GM18520 (cell line): ENCODE results near the gene KCNJ9.
"Not testable (repeated sequence)": the region's sequence is repeated elsewhere in the genome, so short reads cannot be mapped to it uniquely, and the experiment has no call there.

ENCODE experiments used
- ATAC-seq: cut with Tn5 transposase; IDR thresholded peaks from one replicate; pipeline ENCODE4 v1.9.1; 2021; ENCODE audit not compliant: unreplicated experiment

KCNJ9 gene

DNA sequence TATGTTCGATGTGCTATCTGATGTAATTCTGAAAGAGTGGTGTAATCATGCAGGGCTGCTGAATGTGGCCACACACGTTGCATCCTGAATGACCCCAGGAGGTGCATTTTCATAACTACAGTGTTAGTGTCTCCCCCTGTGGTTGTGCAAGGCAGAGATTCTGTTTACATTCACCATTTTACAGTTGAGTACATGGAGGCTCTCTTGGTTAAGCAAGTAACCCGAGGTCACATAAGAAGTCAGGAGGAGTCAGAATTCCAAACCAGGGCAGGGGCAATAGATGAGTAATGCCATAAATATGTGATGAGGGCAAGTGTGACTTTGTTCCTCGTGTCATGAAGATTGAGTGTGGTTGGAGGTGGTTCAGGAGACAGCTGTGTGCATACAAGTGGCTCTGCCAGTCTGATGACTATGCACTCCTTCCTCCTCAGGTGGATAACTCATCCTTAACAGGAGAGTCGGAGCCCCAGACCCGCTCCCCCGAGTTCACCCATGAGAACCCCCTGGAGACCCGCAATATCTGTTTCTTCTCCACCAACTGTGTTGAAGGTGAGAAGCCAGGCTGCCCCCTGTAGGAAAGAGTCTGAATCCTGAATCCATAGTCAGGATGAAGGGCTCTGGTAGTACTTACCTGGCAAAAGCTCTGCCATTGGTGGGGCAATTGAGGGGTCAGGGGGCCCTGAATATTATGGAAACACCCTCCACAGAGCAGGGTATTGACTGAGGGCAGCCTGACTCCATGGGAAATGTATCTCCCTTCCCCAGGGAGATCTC lies 43.6 kb downstream of the KCNJ9 start:
- ATAC-seq, result no peak

DNA sequence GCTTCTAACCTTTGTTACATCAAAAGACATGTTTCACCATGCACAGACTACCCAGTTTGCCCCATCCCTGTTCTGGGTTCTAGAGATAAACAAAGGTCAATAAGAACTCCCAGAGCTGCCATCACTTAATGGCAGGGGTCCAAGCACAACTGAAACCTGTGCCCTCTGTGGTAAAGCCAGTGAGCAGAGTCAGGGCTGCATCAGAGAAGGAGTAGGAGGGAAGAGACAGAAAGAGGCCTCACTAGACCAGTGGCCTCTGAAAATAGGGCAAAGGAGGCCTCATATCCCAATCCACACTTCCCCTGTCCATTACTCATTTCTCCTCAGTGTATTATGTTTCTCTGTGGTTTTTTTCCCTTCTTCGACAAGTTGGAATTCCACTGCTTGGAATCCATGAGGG lies 44.4 kb downstream of the KCNJ9 start:
- no peak for ATAC-seq

DNA sequence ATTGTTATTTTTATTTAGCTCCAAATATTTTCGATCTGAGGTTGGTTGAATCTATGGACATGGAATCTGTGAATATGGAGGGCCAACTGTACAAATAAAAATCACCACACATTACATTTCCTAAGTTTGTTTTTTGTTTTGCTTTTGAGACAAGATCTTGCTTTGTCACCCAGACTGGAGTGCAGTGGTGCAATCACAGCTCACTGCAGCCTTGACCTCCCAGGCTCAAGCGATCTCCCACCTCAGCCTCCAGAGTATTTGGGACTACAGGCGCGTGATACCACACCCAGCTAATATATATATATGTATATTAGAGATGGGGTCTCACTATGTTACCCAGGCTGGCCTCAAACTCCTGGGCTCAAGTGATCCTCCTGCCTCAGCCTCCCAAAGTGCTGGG lies 45.0 kb downstream of the KCNJ9 start:
- not testable (repeated sequence) for ATAC-seq

DNA sequence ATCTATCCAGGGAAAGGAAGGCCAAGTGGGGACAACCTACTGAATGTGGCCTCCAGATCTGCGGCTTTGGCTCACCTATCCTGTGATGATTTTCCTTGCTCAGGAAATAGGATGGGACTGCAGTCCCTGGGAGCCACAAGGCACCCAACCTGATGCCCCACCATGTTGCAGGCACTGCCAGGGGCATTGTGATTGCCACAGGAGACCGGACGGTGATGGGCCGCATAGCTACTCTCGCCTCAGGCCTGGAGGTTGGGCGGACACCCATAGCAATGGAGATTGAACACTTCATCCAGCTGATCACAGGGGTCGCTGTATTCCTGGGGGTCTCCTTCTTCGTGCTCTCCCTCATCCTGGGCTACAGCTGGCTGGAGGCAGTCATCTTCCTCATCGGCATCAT lies 46.0 kb downstream of the KCNJ9 start:
- ATAC-seq, result no peak

DNA sequence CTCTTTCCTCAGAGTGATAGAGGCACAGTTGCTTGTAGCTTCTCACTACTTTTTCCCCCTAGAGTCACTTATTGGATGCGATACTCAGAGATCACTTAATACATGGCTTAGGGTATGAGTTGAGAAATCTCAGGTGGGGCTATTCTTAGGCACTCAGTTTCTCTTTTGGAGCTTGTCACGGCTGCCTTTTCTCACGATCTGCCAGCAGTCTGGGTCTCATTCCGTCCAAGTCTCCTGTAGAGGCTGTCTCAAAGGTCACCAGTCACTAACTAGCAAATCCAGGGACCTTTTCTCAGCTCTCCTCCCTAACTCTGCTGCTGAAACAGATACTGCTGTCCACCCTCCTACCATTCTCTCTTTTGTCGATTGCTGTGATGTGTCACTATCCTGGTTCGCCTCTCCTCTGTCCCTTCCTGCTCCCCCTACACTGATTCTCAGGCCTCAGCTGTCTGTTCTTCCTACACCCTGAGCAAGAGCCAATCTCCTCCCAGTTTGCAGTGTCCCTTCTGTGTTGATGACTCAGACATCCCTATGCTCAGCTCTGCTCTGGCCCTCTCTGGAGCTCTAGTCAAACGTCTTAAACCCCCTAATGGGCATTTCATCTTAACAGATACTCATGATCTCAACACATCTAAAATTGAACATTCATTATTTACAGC lies 46.7 kb downstream of the KCNJ9 start:
- ATAC-seq, result no peak

DNA sequence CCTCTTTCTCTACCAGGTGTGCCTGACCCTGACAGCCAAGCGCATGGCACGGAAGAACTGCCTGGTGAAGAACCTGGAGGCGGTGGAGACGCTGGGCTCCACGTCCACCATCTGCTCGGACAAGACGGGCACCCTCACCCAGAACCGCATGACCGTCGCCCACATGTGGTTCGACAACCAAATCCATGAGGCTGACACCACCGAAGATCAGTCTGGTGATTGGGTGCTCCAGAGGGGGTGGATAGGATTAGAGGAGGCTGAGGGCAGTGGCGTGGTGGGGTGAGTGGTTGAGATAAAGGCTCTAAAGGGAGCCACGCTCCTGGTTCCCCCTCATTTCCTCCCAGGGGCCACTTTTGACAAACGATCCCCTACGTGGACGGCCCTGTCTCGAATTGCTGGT lies 47.3 kb downstream of the KCNJ9 start:
- ATAC-seq, result no peak

DNA sequence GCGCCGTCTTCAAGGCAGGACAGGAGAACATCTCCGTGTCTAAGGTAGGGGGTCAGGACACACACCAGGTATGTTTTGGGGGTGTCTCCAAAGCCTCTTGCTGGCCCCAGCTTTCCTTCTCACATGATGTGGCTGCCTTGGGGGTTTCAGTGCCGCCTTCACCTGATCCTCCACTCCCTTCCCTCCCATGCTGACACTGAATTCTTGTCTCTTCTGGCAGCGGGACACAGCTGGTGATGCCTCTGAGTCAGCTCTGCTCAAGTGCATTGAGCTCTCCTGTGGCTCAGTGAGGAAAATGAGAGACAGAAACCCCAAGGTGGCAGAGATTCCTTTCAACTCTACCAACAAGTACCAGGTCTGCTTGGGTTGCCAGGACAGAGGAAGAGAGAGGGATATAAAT lies 47.7 kb downstream of the KCNJ9 start:
- ATAC-seq, result no peak

DNA sequence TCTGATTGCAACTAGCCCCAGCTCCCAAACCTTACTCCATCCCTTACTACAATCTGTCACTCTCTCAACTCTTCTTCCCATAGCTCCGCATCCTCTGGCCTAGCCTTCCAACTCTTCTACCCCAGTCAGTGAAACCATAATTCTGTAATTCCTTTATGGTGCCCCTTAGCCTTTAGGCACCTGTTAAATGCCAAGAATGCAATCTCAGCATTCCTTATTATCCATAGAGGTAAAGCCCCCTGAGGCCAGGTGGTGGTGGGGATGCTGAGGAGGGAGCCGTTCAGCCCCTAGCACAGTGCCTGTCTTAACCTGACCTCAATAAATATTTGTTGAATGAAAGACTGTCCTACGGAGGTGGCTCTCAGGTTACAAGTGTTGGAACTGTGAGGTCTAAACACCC lies 48.2 kb downstream of the KCNJ9 start:
- no peak for ATAC-seq

DNA sequence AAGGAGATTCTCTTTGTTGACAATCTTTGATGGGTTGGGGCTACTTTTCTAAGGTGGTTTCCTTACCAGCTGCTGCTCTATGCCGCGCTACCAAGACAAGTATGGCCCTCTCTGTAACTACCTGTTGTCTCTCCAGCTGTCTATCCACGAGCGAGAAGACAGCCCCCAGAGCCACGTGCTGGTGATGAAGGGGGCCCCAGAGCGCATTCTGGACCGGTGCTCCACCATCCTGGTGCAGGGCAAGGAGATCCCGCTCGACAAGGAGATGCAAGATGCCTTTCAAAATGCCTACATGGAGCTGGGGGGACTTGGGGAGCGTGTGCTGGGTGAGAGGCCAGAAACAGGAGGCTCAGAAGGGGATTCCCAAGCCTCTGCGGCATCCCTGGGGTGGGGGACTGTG lies 48.6 kb downstream of the KCNJ9 start:
- no peak for ATAC-seq

DNA sequence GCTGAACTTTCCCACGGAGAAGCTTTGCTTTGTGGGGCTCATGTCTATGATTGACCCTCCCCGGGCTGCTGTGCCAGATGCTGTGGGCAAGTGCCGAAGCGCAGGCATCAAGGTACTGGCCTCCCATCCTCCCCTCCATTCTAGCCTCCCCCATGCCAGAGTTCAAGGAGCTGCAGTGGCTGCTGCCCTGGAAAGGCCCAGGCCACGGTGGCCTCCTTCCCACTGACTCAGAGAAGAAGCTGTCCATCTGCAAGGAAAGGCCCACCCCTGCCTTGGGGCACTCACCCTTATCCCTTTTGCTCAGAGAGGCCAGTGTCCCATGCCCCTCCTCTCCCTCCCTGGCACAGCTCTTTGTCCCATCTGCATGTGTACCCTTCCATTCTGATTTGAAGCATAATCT lies 49.1 kb downstream of the KCNJ9 start:
- ATAC-seq, result no peak

DNA sequence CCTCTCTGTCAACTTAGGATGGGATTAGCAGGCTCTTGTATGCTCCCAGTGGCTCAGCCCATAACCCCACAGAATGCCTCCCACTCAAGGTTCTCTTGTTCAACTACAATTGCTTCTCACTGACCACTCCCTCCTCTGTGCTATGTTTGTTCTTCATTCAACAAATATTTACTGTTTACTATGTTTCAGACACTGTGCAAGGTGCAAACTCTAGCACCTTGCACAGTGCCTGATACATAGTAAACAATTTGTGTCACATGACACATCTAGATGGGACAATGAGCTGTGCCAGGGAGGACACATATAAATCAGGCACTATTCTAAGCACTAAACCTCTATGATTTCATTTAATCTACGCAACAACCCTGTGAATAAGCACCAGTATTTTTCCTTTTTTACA lies 49.6 kb downstream of the KCNJ9 start:
- ATAC-seq, result no peak

DNA sequence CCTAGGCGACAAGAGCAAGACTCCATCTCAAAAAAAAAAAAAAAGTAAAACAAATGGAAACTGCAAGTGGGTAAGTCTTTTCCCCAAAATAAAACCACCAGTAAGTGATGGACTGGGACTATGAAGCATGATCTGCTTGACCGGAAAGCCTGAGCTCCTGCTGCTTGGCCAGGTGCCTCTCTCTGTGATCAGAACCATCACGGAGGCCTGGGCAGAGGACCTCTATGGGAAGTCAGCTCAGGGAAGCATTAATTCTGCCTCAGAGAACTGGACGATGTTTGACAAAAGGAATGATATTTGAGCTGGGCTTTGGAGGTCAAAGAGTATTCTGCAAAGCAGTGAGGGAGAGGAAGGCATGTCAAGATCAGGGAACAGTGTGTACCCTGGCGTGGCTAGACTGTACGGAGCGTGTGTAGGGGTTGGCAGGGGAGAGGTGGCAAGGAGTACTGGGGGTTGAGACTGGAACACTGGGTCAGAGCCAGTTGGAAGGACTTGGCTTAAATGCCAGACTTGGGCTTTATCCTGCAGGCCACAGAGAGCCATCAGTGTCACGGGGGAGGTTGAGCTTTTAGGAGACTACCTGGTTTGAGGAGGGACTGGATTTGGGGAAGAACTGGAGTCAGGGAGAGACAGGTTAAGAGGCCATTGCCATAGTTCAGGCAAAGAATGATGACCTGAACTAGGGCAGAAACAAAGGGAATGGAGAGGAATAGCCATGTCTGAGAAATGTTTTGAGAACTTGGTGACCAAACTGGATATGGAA lies 50.6 kb downstream of the KCNJ9 start:
- ATAC-seq, result no peak

DNA sequence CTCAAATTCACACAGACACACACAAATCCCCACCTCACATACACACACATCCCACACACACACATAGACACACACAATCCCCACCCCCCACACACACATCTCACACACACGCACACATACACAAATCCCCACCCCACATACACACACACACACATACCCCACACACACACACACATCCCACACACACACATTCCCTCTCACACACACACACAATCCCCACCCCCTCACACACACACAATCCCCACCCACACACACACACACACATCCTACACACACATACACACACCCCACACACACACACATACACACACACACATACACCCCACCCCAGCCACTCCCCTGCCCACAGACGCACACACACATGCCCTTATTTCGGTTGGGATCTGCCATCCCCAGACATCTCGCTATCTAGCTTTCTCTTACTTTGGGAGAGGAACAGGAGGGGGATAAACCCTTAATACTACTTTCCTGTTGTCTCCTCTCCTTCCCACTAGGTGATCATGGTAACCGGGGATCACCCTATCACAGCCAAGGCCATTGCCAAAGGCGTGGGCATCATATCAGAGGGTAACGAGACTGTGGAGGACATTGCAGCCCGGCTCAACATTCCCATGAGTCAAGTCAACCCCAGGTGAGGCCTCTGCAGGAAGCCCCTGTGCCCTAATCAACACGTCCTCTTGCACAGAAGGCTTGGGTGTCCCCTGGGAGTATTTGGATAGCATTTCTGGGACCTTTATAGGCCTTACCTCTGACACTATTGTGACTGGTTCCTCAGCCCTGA lies 52.8 kb downstream of the KCNJ9 start:
- ATAC-seq, result no peak

DNA sequence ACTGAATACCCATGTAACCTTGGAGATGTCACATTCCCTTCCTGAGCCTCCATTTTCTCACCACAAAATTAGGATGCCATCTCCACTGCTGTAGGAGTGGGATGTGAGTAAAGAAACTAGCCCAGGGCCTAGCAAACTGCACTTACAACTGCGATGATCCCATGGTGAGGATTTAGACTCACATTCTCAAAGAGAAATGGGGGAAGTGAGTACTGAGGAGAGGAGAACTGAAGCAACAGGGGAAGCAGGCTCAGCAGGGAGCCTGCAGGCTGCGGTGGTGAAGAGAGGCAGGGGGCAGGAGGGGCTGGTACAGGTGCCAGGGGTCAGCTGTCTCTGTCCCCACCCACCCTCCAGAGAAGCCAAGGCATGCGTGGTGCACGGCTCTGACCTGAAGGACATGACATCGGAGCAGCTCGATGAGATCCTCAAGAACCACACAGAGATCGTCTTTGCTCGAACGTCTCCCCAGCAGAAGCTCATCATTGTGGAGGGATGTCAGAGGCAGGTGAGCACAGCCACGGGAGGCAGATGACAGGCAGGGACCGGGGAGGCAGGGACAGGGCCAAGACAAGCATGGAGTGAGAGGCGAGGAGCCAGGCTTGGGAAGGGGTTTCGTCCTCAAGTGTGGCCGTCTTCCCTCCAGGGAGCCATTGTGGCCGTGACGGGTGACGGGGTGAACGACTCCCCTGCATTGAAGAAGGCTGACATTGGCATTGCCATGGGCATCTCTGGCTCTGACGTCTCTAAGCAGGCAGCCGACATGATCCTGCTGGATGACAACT lies 53.6 kb downstream of the KCNJ9 start:
- no peak for ATAC-seq

DNA sequence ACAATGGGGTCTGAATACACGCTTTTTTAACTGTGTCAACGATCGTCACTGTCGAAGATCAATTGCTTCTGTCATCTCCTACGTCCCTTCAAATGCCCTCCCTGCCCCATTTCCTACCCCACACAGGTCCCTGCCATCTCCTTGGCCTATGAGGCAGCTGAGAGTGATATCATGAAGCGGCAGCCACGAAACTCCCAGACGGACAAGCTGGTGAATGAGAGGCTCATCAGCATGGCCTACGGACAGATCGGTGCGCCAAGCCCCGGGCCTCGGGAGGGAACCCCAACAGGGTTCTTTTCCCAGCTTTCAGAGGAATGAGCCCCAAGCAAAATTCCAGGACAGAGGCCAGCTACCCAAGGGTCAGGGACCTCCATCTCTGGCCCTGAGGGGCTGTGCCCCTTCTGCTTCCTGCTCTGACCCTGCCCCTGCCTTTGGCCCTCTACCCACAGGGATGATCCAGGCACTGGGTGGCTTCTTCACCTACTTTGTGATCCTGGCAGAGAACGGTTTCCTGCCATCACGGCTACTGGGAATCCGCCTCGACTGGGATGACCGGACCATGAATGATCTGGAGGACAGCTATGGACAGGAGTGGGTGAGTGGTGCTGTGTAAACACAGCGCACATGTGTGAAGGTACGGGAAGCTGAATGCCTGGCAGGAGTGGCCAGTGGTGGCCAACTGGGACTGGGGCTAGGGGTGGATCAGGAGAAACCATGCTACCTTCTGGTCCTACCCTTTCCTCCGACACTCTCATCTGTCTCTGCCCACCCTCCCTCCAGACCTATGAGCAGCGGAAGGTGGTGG lies 55.0 kb downstream of the KCNJ9 start:
- no peak for ATAC-seq

DNA sequence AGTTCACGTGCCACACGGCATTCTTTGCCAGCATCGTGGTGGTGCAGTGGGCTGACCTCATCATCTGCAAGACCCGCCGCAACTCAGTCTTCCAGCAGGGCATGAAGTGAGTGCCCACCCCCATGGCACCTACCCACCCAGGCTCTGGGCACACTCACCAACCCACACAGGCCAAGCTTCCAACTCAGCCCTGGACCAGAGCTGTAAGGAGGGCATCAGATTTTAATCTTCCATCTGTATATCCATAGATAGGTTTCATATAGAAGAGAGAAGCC lies 55.5 kb downstream of the KCNJ9 start:
- no peak for ATAC-seq

DNA sequence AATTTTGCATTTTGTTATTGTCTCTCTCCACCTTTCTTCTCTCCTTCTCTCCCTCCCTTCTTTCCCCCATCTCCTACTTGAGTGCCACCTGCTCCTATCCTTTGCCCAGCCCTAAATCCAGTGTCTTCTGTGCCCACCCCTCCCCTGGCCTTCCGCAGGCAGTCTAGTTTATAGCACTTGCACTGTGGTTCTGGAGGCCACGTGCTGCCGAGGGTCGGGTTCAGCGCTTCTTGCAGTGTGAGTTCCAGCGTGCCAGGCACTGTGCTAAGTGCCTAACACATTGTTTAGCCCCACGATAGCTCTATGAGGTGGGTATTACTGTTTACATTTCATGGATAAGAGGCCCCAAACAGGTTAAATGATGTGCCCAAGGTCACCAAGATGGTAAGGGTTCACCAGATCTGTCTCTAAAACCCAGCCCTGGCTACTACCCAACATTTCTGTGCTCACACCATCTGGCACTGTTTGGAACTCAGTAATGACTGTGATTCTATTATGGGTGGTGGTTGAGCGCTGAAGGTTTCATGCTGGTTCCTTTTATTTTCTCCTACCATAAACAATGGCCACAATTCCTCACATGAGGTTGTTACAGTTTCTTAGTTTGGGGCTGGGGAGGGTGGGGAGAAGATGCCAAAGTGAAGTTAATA lies 56.0 kb downstream of the KCNJ9 start:
- no peak for ATAC-seq

DNA sequence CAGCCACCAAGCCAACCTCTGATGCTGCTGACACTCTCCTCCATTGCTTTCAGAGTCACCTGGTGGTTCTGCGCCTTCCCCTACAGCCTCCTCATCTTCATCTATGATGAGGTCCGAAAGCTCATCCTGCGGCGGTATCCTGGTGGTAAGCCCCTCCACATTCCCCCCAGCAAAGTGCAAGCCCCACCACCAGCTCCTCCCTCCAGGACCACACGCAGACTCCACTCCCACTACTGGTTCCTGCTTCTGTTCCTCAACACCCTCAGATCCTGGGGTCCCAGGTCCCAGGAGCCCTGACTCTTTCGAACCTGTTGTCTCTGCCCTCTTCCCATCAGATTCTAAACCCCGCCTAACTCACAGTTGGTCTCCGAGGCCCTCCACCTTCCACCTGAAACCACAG lies 58.5 kb downstream of the KCNJ9 start:
- ATAC-seq, result no peak
